ENCODE measurements around the gene ZFYVE16. TPM values are rescaled to one million over a fixed set of nuclear protein-coding genes. Genes with fewer than 3 reads are reported as not detected.
A peak's percentile ranks its signal among the peaks of the same experiment; 100 is the strongest.

ZFYVE16 gene
- total RNA-seq, 4 donors from 2014 or later = 18.2 to 32.2 (median 28.8) TPM

DNA sequence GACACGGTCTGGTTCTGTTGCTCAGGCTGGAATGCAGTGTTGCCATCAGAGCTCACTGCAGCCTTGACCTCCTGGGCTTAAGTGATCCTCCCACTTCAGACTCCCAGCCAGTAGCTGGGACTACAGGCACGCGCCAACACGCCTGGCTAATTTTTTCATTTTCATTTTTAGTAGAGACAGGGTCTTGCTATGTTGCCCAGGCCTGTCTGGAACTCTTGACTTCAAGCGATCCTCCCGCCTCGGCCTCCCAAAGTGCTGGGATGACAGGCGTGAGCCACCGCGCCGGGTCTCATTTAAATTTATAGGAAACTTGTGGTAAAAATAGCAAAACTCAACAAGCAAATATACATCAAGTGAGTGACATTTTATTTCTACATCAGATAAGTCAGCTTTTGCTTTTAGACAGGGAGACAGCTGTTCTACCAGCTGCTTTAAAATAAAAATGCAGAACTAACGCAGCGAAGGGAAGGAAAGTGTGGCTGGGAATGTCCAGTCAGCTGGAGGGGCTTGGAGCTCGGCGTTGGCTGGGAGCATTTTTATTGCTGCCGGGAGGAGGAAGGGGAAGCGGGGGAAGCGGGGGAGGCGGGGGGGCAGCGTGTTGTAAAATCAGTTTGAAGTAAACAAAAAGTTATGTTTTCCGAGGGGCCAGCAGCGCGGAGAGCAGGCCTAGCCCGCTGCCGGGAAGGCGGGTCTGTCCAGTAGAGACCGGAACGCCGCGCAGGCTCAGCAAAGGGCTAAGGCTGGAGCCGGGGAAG is 707 bp upstream of the ZFYVE16 start:
- H3K4me1 ChIP-seq = peaks cover 0 to 21% (median 3%) of the 10 kb centered on the region in 4 donors
- peak overlapping the region; percentile 94 to 98 (median 96) for H3K27ac ChIP-seq
- no peaks in the 10 kb centered on the region for H3K36me3 ChIP-seq
- H3K4me3 ChIP-seq = peak overlapping the region; percentile 83 to 97 (median 92)
- no peak for TF ChIP-seq CTCF (IDR thresholded peaks at IDR 0.05)
- no peak for TF ChIP-seq POLR2A (IDR thresholded peaks at IDR 0.05)
- H3K9me3 ChIP-seq = no peaks in the 10 kb centered on the region
- peak; percentile 30 to 50 (median 49) for DNase-seq
- no peaks in the 10 kb centered on the region for H3K27me3 ChIP-seq

- Histone ChIP-seq H3K4me1 (peaks cover 0 to 21% (median 3%) of the 10 kb centered on the region in 4 donors), H3K27me3 (no peaks in the 10 kb centered on the region), H3K36me3 (no peaks in the 10 kb centered on the region), H3K27ac (peak overlapping the region; percentile 94 to 98 (median 96)), H3K4me3 (peak overlapping the region; percentile 83 to 97 (median 92)), H3K9me3 (no peaks in the 10 kb centered on the region)
- TF ChIP-seq POLR2A (IDR thresholded peaks at IDR 0.05) (no peak), CTCF (IDR thresholded peaks at IDR 0.05) (peak in 1 of 6 experiments; percentile 1)
- DNase-seq = peak in 2 of 3 donors; percentile 31 to 65
Observed at GRCh38 chr5:80408484-80409366, 861 bp downstream of the ZFYVE16 start.

DNA sequence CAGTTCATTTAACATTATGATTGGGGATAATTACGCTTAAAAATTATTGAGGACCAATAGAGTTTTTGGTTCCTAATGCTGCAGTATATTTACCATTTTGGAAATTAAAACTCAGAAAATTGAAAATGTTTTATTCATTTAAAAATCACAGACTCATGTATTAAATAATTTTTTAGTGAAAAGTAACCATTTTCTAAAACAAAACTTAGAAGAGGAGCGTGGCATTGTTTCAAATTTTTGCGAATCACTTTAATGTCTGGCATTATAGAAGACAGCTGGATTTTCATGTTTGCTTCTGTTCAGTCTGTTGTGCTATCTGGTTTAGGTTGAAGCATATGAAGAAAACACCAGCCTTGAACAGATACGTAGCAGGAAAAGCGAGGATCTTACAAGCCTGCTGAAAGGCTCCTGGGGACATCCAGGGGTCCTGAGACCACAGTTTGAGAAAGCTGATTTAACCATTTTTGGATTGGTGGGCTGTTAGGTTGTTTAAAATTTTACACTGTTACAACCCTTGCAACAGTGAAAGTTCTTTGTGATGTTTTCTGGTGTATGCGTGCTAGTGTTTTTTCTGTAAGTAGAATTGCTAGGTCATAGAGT is 1.6 kb downstream of the ZFYVE16 start:
- H3K27ac ChIP-seq = no peak overlapping the region
- DNase-seq = no peak

DNA sequence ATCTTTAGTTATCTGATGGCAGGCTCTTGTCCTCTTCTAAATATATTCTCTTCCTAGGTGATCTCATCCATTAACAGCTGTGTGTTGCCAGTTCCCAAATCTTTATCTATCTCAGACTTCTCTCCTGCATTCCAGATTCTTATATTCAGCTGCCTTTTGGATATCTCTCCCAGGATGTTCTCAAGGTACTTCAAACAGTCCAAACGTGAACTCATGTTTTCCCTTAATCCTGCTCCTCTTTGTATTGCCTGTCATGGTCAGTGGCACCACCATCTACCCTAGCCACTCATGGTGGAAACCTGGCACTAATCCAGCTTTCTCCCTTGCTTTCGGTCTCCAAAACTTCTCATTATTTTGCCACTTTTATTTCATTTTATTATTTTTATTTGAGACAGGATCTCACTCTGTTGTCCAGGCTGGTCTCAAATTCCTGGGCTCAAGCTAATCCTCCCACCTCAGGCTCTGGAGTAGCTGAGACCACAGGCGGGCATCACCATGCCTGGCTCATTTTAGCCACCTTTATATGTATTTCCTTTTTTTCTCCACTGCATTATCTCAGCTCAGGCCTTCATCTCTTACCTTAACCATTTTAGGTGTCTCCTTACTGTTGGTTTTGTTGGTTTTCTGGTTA is 3.8 kb downstream of the ZFYVE16 start:
- Histone ChIP-seq H3K9me3 (no peaks in the 10 kb centered on the region), H3K36me3 (no peaks in the 10 kb centered on the region)
- TF ChIP-seq POLR2A (IDR thresholded peaks at IDR 0.05) (no peak), CTCF (IDR thresholded peaks at IDR 0.05) (no peak)

More for the DNA sequence above, 1.6 kb downstream of the ZFYVE16 start:
- H3K27me3 ChIP-seq = no peaks in the 10 kb centered on the region
- peak overlapping the region in 2 of 4 donors; percentile 7 to 97 for H3K4me3 ChIP-seq
- no peaks in the 10 kb centered on the region for H3K9me3 ChIP-seq
- TF ChIP-seq CTCF (IDR thresholded peaks at IDR 0.05) (no peak), POLR2A (IDR thresholded peaks at IDR 0.05) (no peak)
- peaks cover 0 to 21% (median 3%) of the 10 kb centered on the region in 4 donors for H3K4me1 ChIP-seq
- no peaks in the 10 kb centered on the region for H3K36me3 ChIP-seq

GRCh38 chr5:80414113-80414512 is 6.2 kb downstream of the ZFYVE16 start:
- peaks cover 0 to 9% (median 0%) of the 10 kb centered on the region in 4 donors for H3K4me1 ChIP-seq

More for the DNA sequence above, 3.8 kb downstream of the ZFYVE16 start:
- H3K4me3 ChIP-seq = no peak overlapping the region
- peaks cover 0 to 18% (median 2%) of the 10 kb centered on the region in 4 donors for H3K4me1 ChIP-seq
- H3K27me3 ChIP-seq = no peaks in the 10 kb centered on the region
- H3K27ac ChIP-seq = no peak overlapping the region
- DNase-seq = no peak

More at GRCh38 chr5:80414113-80414512, 6.2 kb downstream of the ZFYVE16 start:
- Histone ChIP-seq H3K27me3 (no peaks in the 10 kb centered on the region), H3K27ac (no peak overlapping the region), H3K9me3 (no peaks in the 10 kb centered on the region), H3K4me3 (no peak overlapping the region), H3K36me3 (no peaks in the 10 kb centered on the region)
- TF ChIP-seq CTCF (IDR thresholded peaks at IDR 0.05) (no peak), POLR2A (IDR thresholded peaks at IDR 0.05) (no peak)
- no peak for DNase-seq

Measured in Peyer's patch (tissue), 4 donors.